Measurements from ENCODE around the gene KLHL35. TPM values are rescaled to one million over a fixed set of nuclear protein-coding genes. Genes with fewer than 3 reads are reported as not detected.

Gene KLHL35
- total RNA-seq, 4 donors from 2014 or later: 0.97 to 5.1 (median 2.1) TPM

- TF ChIP-seq CTCF (IDR thresholded peaks at IDR 0.05) (no peak), POLR2AphosphoS5 (IDR thresholded peaks at IDR 0.05) (no peak), EP300 (IDR thresholded peaks at IDR 0.05) (no peak), POLR2A (IDR thresholded peaks at IDR 0.05) (no peak)
- Histone ChIP-seq H3K27ac (no peak overlapping the region), H3K27me3 (peaks cover 23% of the 10 kb centered on the region), H3K4me1 (peaks cover 23% of the 10 kb centered on the region), H3K4me3 (no peak overlapping the region), H3K9me3 (no peaks in the 10 kb centered on the region), H3K36me3 (no peaks in the 10 kb centered on the region)
- DNase-seq (ENCODE audit: low spot score in 2 of 2): no peak
- WGBS: 89% methylated on average over 9 of the region's 9 CpGs
Observed at GRCh38 chr11:75435571-75435925, 2.5 kb upstream of the KLHL35 start.

- Histone ChIP-seq H3K4me1 (peaks cover 27% of the 10 kb centered on the region), H3K27ac (no peak overlapping the region), H3K27me3 (peaks cover 24% of the 10 kb centered on the region), H3K4me3 (no peak overlapping the region), H3K9me3 (no peaks in the 10 kb centered on the region), H3K36me3 (no peaks in the 10 kb centered on the region)
- WGBS: 100% methylated on average over 3 of the region's 12 CpGs
- DNase-seq (ENCODE audit: low spot score in 2 of 2): no peak
- TF ChIP-seq POLR2A (IDR thresholded peaks at IDR 0.05) (no peak), EP300 (IDR thresholded peaks at IDR 0.05) (no peak), POLR2AphosphoS5 (IDR thresholded peaks at IDR 0.05) (no peak), CTCF (IDR thresholded peaks at IDR 0.05) (no peak)
Observed at GRCh38 chr11:75434886-75435570, 2.0 kb upstream of the KLHL35 start.

- Histone ChIP-seq H3K4me1 (peaks cover 34% of the 10 kb centered on the region), H3K9me3 (no peaks in the 10 kb centered on the region), H3K36me3 (no peaks in the 10 kb centered on the region), H3K27me3 (peaks cover 32% of the 10 kb centered on the region), H3K27ac (no peak overlapping the region), H3K4me3 (no peak overlapping the region)
- WGBS: 67% methylated on average over 4 of the region's 4 CpGs
- no peak for TF ChIP-seq EP300 (IDR thresholded peaks at IDR 0.05)
- TF ChIP-seq CTCF (IDR thresholded peaks at IDR 0.05): no peak
- TF ChIP-seq POLR2AphosphoS5 (IDR thresholded peaks at IDR 0.05): no peak
- TF ChIP-seq POLR2A (IDR thresholded peaks at IDR 0.05): no peak
- no peak for DNase-seq (ENCODE audit: low spot score in 2 of 2)
Observed at GRCh38 chr11:75434051-75434450, 1.0 kb upstream of the KLHL35 start.

GRCh38 chr11:75433443-75433842, 440 bp upstream of the KLHL35 start:
- Histone ChIP-seq H3K4me3 (no peak overlapping the region), H3K9me3 (no peaks in the 10 kb centered on the region), H3K27ac (no peak overlapping the region), H3K36me3 (no peaks in the 10 kb centered on the region), H3K27me3 (peaks cover 35% of the 10 kb centered on the region), H3K4me1 (peaks cover 39% of the 10 kb centered on the region)
- no peak for DNase-seq (ENCODE audit: low spot score in 2 of 2)
- WGBS: 83% methylated on average over 6 of the region's 6 CpGs
- no peak for TF ChIP-seq POLR2A (IDR thresholded peaks at IDR 0.05)
- no peak for TF ChIP-seq EP300 (IDR thresholded peaks at IDR 0.05)
- TF ChIP-seq CTCF (IDR thresholded peaks at IDR 0.05): no peak
- no peak for TF ChIP-seq POLR2AphosphoS5 (IDR thresholded peaks at IDR 0.05)

GRCh38 chr11:75431533-75432525, 1.2 kb downstream of the KLHL35 start:
- H3K27ac ChIP-seq: no peak overlapping the region
- peaks cover 41% of the 10 kb centered on the region for H3K4me1 ChIP-seq
- no peak for DNase-seq (ENCODE audit: low spot score in 2 of 2)
- H3K4me3 ChIP-seq: no peak overlapping the region
- WGBS: 49% methylated on average over 8 of the region's 16 CpGs
- no peak for TF ChIP-seq POLR2A (IDR thresholded peaks at IDR 0.05)
- no peak for TF ChIP-seq EP300 (IDR thresholded peaks at IDR 0.05)
- TF ChIP-seq CTCF (IDR thresholded peaks at IDR 0.05): no peak
- TF ChIP-seq POLR2AphosphoS5 (IDR thresholded peaks at IDR 0.05): no peak
- H3K36me3 ChIP-seq: no peaks in the 10 kb centered on the region
- peaks cover 36% of the 10 kb centered on the region for H3K27me3 ChIP-seq
- no peaks in the 10 kb centered on the region for H3K9me3 ChIP-seq
